ENCODE results near the gene SLC25A38. TPM values are rescaled to one million over a fixed set of nuclear protein-coding genes. Genes with fewer than 3 reads are reported as not detected.
"Not testable (repeated sequence)": the region's sequence is repeated elsewhere in the genome, so short reads cannot be mapped to it uniquely, and the experiment has no call there.

SLC25A38 gene, protein sequence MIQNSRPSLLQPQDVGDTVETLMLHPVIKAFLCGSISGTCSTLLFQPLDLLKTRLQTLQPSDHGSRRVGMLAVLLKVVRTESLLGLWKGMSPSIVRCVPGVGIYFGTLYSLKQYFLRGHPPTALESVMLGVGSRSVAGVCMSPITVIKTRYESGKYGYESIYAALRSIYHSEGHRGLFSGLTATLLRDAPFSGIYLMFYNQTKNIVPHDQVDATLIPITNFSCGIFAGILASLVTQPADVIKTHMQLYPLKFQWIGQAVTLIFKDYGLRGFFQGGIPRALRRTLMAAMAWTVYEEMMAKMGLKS
- 10 to 100 TPM; 36.1 to 37.5 (median 37.0) TPM for polyA plus RNA-seq (ENCODE audit: insufficient read length in 4 of 4)

DNA sequence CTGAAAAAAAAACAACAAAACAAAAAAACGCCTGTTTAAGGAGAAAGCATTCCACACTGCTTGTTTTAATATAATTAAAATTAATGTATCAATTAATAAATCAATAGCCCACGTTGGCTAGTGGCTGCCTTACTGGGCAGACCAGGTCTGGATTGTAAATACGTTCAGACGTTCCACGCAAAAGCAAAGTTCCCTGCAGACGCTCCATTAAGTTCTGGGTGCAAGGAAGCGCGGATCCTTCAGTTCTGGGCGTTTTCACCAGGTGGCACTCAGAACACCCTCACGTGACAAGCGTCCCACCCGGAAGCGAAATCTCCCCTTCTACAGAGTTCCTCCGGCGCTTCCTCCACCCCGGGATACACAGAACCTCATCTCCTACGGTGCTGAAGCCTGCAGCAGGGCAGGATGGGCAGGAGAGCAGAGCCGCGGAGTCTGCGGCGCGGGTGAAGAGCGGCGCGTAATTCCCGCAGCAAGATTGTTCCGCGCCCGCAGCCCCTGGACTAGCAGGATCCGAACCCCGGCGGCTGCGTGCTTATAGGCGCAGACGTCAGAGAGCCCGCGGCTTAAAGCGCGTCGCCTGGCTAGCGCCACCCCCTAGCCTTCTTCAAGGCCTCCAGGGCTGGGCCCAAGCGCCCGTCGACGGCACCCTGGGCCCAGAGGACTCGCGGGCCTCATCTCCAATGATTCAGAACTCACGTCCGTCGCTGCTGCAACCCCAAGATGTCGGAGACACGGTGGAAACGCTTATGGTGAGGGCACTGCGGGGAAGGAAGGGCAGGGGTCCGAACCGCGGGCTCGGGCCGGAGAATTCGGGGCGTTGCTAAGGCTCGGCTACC, at the start of gene SLC25A38:
Gene SLC25A38, plus strand, starts transcription at position 326 of the 836 bp plus-strand sequence. Its CDS starts 355 bp downstream, at position 681.
- peak; percentile 65 to 74 (median 68) for DNase-seq (ENCODE audit: low read depth in 4 of 4, low spot score in 3 of 4)

DNA sequence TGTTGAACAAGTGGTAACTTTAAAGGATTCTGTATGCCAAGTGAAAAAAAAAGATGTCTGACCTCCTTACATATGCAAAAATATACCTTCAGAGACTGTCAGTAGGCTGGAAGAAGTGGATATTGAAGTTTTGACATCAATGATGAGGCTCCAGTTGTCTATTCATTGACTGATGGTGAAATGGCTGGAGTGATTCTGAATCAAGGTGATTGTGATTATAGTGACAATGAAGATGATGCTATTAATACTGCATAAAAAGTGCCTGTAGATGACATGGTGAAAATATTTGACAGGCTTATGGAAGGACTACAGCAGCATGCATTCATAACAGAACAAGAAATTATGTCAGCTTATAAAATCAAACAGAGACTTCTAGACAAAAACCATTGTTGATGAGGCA, 49.6 kb upstream of the SLC25A38 start:
- DNase-seq (ENCODE audit: low read depth in 4 of 4, low spot score in 3 of 4): no peak

DNA sequence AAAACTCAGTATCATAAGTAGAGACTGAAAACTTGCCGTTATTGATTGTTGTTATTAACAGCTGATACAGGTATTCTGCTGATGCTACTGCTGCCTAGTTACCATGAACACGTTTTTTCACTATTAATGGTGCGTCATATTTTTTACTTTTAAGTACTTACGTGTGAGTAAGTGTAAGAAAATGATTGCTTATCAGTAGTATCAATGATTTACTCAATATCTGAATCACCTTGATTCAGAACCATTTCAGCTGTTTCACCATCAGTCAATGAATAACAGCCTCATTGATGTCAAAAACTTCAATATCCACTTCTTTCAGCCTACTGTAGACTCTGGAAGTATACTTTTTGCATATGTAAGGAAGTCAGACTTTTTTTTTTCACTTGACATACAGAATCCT, 49.0 kb upstream of the SLC25A38 start:
- DNase-seq (ENCODE audit: low read depth in 4 of 4, low spot score in 3 of 4): no peak

DNA sequence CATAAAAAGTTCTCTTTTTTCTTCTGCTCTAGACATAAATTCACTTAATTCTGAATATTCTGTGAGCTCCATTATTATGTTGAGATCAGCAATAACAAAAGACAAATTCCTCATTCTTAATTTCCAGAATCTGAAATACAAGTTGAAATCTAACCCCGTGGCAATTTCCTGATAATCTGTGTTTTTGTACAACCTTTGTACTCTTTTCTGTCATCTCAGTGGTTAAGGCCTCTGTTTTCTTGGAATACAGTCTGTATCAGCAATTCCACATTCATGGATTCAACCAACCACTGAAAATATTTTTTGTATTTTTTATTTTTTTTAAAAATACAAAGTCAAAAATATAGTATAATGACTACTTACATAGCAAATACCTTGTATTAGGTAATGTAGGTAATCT, 45.0 kb upstream of the SLC25A38 start:
- DNase-seq (ENCODE audit: low read depth in 4 of 4, low spot score in 3 of 4): no peak

DNA sequence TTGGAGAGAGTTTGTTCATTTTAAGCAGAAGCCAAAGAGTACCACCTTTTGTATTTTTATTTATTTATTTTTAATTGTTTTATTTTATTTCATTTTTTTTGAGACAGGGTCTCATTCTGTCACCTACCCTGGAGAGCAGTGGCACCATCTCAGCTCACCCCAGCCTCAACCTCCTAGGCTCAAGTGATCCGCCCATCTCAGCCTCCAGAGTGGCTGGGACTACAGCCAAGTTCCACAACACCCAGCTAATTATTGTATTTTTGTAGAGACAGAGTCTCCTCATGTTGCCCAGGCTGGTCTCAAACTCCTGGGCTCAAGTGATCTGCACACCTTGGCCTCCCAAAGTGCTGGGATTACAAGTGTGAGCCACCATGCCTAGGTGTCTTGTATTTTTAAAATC, 44.1 kb upstream of the SLC25A38 start:
- no peak for DNase-seq (ENCODE audit: low read depth in 4 of 4, low spot score in 3 of 4)

DNA sequence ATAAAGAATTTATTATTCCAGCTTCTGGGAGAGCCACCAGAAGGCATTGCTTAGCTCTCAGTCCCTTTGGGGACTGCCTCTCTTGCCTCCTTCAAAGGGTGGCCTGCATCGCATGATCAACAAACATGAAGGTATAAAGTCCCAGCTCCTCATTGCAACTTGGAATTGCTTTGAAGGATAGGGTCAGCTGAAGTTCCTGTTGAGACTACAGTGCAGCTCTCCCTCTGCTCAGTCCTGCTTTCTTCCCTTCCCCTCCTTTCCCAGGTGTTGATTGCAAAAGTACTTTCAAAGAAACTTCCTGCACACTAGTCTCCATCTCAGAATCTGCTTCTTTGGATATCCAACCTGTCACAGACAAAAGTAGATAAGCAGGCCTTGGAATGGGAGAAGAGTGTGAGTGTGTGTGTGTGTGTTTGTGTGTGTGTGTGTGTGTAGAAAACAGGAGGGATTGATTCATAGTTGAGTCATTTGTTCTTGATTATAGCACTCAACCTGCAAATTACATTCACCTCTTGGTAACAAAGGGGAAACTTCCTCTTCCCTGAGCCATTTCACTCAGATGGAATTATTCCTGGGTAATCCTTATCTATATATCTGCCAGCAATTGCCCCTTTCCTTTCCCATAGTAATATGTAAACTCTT, 40.0 kb upstream of the SLC25A38 start:
- no peak for DNase-seq (ENCODE audit: low read depth in 4 of 4, low spot score in 3 of 4)

DNA sequence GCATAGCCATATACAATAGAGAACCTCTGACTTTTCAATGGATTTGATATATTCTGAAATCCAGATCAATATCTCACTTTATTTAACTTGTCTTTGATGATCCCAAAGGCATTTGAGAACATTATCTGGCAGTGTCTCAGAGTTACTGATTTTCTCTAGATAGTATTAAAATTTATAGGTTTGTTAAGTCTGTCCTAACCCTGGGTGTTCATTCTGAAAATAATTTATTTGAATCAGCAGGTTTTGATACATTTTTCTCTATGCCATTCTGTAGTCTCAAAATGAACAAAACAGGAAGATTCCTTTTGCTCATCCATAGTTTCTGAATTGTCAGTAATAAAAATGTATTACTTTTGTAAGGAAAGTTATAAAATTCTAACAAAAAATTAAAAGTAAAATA, 39.4 kb upstream of the SLC25A38 start:
- DNase-seq (ENCODE audit: low read depth in 4 of 4, low spot score in 3 of 4): no peak

DNA sequence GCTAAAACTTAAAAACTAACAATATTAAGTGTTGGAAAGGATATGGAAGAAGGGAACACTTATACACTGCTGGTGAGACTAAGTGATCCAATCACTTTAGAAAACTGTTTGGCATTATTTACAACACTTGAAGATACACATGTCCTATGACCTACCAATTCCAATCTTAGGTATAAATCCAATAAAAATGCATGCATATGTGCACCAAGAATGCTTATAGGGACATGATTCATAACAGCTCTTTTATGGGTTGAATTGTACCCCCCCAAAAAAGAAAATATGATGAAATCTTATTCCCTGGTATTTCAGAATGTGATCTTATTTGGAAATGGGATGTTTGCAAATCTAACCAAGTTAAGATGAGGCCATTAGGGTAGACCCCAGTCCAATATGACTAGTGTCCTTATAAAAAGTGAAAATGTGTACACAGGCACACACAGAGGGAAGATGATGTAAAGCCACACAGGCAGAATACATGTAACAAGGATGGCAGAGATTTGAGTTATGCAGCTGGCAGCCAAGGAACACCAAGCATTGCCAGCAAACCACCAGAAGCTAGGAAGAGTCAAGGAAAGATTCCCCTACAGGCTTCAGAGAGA, 38.3 kb upstream of the SLC25A38 start:
- no peak for DNase-seq (ENCODE audit: low read depth in 4 of 4, low spot score in 3 of 4)

DNA sequence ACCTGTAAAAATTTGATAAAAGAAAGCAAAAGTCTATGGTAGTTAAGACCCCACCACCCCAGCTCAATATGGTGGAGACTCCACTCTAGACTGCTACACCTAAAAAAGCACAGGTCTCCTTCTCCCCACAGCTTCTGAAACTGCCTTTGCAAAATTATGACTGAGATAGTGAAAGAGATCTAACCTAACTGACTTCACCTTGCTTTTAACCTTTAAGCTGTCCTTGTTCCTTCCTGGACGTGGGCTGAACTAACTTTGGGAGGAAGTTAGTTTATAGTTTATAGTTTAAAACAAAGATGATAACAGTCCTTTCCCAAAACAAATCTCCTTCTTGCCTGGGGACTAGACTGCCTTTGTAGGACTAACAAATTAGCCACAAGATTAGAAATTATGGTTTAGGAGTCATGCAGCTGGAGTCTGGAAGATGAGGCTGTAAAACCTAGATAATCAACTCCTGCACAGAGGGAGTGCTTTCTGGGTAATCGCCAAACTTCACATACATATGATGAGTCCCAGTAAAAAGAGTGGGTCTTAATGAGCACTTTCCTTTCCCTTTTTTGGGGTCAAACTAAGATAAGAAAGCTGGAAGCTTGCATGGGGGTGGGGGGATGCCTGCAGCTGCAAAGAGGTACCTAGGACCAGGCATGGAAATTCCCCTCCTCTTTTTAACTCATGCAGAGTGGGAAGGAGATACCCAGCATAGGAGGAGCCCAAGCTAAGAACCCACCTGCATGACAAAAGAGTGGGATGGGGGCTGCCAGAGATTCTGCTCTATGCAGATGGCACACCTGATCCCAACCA, 36.2 kb upstream of the SLC25A38 start:
- DNase-seq (ENCODE audit: low read depth in 4 of 4, low spot score in 3 of 4): no peak

DNA sequence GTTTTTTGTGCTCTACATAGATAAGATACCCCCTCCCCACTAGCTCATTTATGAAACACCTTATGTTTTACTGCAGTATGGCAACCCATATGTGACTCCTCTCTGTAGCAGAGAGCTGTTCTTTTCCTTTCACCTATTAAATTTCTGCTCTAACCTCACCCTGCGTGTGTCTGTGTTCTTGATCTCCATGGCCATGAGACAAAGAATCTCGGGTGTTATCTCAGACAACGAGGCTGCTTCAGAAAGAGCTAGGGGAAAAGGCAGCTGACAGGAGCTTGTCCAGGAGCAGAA, 35.6 kb upstream of the SLC25A38 start:
- no peak for DNase-seq (ENCODE audit: low read depth in 4 of 4, low spot score in 3 of 4)

DNA sequence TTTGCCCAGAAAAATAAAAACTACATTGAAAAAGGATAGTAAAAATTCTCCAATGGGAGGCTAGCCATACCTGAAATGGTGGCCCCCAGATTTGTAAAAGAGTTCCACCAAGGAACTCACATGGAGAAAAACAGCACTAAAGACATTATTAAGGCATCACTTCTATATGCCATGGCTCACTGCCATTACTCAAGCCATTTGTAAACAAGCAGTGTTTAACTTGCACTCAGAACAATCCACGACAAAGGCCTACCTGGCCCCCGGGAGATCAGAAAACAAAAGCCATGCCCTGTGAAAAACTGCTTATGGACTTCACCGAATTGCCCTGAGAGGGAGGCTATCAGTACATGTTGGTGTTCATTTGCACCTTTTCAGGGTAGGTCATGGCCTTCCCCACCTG, 34.1 kb upstream of the SLC25A38 start:
- DNase-seq (ENCODE audit: low read depth in 4 of 4, low spot score in 3 of 4): no peak

DNA sequence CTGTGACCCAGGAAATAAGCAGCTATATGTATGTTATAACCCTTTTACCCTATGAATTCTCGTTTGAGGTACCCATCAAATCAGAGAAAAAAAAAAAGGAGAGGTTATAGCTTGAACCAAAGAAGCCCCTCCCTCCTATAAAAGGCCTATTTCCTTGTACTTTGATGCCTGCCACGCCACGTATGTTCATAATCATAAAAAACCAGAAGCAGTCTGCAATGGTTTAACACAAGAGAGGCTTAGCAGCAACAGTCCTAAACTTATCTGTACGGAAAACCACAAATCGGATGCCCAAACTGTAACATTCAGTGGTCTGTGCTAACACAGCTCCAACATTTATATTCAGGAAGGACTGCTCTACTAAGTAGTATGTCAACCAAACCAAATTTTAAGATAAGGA, 32.5 kb upstream of the SLC25A38 start:
- DNase-seq (ENCODE audit: low read depth in 4 of 4, low spot score in 3 of 4): no peak

DNA sequence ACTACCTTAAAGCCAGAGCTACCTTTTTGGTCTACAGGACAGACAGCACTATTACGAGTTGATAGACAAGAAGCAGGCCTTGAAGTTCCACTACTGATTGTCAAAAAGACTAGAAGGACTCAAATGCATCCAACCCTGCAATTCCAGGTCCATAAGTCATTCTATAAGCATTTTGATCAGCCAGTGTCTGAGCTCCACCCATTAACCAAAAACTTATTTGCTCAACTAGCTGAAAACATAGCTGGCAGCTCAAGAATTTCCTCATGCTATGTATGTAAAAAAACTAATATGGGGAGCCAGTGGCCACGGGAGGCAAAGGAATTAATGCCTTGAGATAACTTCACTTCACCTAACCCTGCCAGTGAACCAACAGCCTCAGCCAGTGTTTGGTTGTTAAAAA, 32.0 kb upstream of the SLC25A38 start:
- DNase-seq (ENCODE audit: low read depth in 4 of 4, low spot score in 3 of 4): not testable (repeated sequence)

DNA sequence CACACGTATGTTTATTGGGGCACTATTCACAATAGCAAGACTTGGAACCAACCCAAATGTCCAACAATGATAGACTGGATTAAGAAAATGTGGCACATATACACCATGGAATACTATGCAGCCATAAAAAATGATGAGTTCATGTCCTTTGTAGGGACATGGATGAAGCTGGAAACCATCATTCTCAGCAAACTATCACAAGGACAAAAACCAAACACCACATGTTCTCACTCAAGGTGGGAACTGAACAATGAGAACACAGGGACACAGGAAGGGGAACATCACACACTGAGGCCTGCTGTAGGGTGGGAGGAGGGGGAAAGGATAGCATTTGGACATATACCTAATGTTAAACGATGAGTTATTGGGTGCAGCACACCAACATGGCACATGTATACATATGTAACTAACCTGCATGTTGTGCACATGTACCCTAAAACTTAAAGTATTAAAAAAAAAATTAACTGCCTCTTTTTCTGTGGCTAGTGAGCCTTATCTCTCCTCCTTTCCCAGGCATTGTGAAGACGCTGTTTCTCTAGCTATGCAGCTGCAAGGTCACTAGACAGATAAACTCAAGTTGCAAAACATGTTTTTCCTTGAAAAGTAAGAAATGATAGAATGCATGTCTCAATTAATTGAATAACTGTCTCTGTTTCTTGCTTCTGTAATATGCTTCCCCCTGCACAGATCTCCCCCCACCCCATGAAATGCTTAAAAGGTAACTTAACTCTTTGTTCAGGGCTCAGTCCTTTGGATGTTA, 29.8 kb upstream of the SLC25A38 start:
- not testable (repeated sequence) for DNase-seq (ENCODE audit: low read depth in 4 of 4, low spot score in 3 of 4)

DNA sequence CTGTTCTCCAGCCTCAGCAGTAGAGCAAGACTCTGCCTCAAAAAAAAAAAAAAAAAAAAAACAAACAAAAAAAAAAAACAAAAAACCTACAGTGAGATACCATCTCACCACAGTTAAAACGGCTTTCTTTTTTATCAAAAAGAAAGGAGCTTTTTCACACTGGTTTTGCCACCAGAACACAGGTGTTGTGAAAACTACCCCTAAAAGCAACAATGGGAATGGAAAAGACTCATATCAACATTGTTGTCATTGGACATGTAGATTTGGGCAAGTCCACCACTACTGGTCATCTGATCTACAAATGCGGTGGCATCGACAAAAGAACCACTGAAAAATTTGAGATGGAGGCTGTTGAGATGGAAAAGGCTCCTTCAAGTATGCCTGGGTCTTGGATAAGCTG, 24.8 kb upstream of the SLC25A38 start:
- no peak for DNase-seq (ENCODE audit: low read depth in 4 of 4, low spot score in 3 of 4)

DNA sequence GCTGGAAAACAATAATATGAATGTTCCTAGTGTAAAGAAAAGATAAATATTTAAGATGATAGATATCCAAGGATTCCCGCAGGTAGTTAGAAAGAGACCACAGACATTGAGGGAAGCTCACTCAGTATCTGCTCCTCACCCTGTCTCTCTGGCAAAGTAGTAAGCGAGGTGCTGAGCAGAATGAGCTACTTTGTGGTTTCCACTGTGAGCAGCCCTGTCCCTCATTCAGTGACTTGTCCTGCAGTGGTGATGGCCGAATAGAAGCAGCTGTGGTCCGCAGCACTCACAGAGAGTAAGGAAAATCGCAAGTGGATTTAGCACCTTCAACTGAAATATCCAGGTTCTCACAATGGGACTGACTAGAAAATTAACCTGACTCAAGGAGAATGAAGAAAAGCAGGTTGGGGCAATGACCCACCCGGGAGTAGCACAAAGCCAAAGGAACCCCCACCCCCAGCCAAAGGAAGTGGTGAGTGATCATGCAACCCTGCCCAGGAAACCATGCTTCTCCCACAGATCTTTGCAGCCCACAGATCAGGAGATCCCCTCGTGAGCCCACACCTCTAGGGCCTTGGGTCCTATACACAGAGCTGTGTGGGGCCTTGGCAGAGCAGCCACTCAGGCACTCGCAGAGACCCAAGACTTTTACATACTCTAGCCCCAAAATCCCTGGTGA, 21.8 kb upstream of the SLC25A38 start:
- no peak for DNase-seq (ENCODE audit: low read depth in 4 of 4, low spot score in 3 of 4)

DNA sequence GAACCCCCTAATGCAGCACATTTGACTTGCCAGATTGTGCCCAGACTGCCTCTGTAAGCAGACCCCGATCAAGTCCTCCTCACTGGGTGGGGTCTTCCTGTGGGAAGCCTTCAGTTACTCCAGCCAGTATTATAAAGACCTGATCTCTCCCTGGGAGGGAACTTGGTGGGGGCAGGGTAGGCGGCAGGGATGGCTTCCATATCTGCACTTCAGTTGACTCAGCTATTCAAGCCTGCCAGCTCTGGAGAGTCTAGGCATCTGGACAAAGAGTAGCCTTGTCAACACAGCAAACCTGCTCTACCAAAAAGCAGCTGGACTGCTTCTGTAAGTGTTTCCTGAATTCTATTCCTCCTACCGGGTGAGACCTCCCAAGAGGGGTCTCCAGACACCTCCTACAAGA, 21.0 kb upstream of the SLC25A38 start:
- DNase-seq (ENCODE audit: low read depth in 4 of 4, low spot score in 3 of 4): no peak

DNA sequence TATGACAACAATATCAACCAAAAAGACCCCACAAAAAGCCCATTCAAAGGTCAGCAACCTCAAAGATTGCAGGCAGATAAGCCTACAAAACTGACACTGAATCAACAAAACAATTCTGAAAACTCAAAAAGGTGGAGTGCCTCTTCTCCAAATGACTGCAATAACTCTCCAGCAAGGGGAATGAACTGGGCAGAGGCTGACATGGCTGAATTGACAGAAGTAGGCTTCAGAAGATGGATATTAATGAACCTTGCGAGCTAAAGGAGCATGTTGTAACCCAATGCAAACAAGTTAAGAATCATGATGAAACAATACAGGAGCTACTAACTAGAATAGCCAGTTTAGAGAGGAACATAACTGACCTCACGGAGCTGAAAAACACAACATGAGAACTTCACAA, 20.4 kb upstream of the SLC25A38 start:
- no peak for DNase-seq (ENCODE audit: low read depth in 4 of 4, low spot score in 3 of 4)

DNA sequence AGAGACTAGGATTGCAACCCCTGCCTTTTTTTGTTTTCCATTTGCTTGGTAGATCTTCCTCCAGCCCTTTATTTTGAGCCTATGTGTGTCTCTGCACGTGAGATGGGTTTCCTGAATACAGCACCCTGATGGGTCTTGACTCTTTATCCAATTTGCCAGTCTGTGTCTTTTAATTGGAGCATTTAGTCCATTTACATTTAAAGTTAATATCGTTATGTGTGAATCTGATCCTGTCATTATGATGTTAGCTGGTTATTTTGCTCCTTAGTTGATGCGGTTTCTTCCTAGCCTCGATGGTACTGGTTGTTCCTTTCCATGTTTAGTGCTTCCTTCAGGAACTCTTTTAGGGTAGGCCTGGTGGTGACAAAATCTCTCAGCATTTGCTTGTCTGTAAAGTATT, 12.7 kb upstream of the SLC25A38 start:
- not testable (repeated sequence) for DNase-seq (ENCODE audit: low read depth in 4 of 4, low spot score in 3 of 4)
